Measurements from ENCODE around the gene FRMPD4.

FRMPD4 gene

DNA sequence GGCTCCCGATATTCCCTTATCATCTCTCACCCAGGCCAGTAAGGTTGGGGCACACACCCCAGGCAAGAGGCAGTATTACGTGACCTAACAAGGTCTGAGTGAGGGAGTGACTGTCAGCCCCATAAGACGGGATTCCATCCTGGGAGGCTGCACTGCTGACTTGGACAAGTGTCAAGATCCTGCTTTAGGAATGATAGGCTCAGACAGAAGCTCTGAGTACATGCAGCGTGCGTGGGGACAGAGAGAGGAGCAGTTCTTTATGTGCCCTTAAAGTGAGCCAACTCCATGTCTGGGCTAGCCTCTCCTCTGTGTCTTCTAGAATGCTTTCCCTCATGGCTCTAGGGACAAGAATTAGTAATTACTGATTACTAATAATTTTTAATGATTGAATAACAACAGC is 510.7 kb downstream of the FRMPD4 start:
- TF ChIP-seq, protein P1, sequence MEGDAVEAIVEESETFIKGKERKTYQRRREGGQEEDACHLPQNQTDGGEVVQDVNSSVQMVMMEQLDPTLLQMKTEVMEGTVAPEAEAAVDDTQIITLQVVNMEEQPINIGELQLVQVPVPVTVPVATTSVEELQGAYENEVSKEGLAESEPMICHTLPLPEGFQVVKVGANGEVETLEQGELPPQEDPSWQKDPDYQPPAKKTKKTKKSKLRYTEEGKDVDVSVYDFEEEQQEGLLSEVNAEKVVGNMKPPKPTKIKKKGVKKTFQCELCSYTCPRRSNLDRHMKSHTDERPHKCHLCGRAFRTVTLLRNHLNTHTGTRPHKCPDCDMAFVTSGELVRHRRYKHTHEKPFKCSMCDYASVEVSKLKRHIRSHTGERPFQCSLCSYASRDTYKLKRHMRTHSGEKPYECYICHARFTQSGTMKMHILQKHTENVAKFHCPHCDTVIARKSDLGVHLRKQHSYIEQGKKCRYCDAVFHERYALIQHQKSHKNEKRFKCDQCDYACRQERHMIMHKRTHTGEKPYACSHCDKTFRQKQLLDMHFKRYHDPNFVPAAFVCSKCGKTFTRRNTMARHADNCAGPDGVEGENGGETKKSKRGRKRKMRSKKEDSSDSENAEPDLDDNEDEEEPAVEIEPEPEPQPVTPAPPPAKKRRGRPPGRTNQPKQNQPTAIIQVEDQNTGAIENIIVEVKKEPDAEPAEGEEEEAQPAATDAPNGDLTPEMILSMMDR (IDR thresholded peaks at IDR 0.05; ENCODE audit: borderline replicate concordance, control extremely low read depth, extremely low read depth, insufficient read depth, missing control alignments) = no peak
- no peak for DNase-seq (ENCODE audit: low spot score)
- in situ Hi-C loops (cut with MboI; ENCODE audit: low sequenced_read_pairs, unreplicated experiment) = no loop called here

DNA sequence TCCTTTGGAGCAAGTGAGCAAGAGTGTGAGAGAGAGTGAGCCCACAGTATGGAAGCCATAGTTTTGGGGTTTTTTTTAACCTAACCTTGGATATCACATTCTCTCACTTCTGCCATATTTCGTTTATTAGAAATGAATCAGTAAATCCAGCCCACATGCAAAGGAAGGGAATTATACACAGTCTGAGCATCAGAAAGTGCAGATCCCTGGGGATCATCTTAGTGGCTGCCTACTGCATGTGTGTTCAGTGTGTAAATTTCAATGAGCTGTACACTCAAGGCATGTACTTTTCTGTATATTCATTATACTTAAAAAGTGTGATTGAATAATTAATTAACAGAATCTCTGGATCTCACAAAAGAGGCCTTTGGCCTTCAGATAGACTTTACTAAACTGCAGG is 519.2 kb downstream of the FRMPD4 start:
- TF ChIP-seq, protein P1 (IDR thresholded peaks at IDR 0.05; ENCODE audit: borderline replicate concordance, control extremely low read depth, extremely low read depth, insufficient read depth, missing control alignments) = no peak
- in situ Hi-C loops (cut with MboI; ENCODE audit: low sequenced_read_pairs, unreplicated experiment) = no loop called here
- DNase-seq (ENCODE audit: low spot score) = no peak

DNA sequence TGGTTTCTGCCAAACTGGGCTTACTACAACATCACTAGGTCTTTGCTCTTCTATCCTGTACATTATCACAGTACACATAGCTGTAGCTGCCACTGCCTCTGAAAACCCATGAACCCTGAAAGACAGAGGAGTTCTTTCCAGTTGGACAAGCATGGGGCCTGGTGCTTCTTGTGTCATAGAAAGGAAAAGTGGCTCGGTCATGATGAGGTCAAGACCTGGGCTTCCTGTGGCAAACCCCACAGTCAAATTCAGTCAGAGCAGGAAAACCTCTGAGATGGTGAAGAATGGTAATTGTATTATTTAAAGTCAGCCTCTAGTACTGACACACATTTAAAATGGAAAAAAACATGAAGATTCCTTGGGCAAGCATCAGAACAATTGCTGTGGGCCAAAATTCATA is 519.6 kb downstream of the FRMPD4 start:
- TF ChIP-seq, protein P1 (IDR thresholded peaks at IDR 0.05; ENCODE audit: borderline replicate concordance, control extremely low read depth, extremely low read depth, insufficient read depth, missing control alignments) = no peak
- in situ Hi-C loops (cut with MboI; ENCODE audit: low sequenced_read_pairs, unreplicated experiment) = no loop called here
- DNase-seq (ENCODE audit: low spot score) = peak; percentile 7

DNA sequence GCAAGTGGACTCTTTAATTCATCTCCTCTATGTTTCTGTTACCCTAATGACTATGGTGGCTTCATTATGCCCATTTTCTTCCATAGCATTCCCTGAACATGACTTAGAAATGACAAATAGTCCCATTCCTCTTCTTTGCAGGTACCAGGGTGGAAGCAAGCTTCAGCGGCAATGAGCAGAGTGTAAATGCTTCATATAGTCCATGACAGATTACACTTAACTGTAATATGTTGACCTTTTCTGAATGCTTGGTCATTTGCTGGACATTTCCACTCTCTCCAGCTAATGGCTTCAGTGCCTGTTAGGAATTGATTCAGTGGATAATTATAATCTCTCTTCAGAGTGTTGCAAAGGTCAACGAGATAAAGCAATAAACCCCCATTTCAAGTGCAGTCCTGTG is 523.2 kb downstream of the FRMPD4 start:
- in situ Hi-C loops (cut with MboI; ENCODE audit: low sequenced_read_pairs, unreplicated experiment) = no loop called here
- DNase-seq (ENCODE audit: low spot score) = no peak
- TF ChIP-seq, protein P1 (IDR thresholded peaks at IDR 0.05; ENCODE audit: borderline replicate concordance, control extremely low read depth, extremely low read depth, insufficient read depth, missing control alignments) = no peak

DNA sequence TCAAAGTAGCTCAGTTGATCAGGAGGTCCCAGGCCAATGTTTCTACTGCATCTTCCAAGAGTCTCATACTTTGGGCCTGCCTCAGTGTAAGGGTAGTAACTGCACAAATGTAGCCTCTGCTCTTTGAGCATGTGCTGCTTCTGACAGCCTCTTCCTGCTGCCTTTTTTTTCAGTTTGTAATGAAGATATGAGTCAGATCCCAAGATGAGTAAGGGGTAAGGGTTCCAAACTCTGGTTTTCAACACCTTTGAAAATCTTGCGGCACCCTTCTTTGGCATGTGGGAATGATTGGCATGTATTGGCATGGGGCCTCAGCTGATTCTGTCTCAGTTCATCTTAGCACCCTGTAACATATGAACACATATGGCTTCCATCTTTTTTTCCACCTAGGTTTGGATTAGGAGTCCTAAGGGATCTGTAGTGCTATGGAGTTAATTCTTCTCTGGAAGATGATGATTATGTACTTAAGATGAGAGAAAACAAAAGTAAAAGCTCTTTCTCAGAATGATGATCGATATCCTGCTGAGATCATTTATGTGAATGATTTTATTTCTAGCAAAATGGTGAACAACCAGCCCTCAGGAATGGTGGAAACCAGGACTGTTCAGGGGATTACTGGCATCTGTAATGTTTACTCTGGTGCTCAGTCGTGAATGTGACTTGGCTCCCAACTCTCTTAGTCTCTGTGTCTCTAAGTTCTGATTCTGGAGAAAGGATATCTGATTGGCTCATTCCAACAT is 534.3 kb downstream of the FRMPD4 start:
- TF ChIP-seq, protein P1 (IDR thresholded peaks at IDR 0.05; ENCODE audit: borderline replicate concordance, control extremely low read depth, extremely low read depth, insufficient read depth, missing control alignments) = no peak
- DNase-seq (ENCODE audit: low spot score) = no peak
- in situ Hi-C loops (cut with MboI; ENCODE audit: low sequenced_read_pairs, unreplicated experiment) = no loop called here

DNA sequence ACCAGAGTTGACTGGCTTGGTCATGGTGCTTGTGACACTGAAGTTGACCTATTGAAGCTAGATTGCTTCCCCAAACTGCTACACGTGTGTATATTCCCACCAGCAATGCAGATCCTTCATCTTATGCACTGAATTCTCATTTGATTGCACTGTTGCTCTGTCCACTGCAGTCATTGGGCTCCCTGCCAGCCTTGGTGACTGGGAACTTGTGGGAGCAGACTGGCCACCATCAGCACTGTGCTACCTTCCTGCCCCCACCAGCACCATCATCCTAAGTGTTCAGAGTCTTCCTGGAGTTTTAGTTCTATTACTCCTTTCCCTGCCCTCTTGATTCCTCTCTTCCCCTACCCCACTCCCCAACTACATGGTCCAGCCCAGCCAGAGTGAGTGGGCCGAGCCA is 535.2 kb downstream of the FRMPD4 start:
- in situ Hi-C loops (cut with MboI; ENCODE audit: low sequenced_read_pairs, unreplicated experiment) = no loop called here
- DNase-seq (ENCODE audit: low spot score) = no peak

More for the DNA sequence above, 535.2 kb downstream of the FRMPD4 start:
- TF ChIP-seq, protein P1 (IDR thresholded peaks at IDR 0.05; ENCODE audit: borderline replicate concordance, control extremely low read depth, extremely low read depth, insufficient read depth, missing control alignments) = no peak
